Activated CD4-positive, alpha-beta T cell treated with anti-CD3 and anti-CD28 coated beads for 36 hours (primary cell): ENCODE measurements around the gene NOS1. TPM values are rescaled to one million over a fixed set of nuclear protein-coding genes. Genes with fewer than 3 reads are reported as not detected.

Source experiments
- ATAC-seq: fragments of 200-7000 bp; cut with Tn5 transposase; one replicate; pipeline ENCODE4 v1.10.0; 2021; ENCODE audit warnings: mild to moderate bottlenecking, moderate library complexity
- CTCF ChIA-PET: fragments of 350-600 bp; sonication (Branson Sonifier 250); formaldehyde crosslinking; loops from one replicate; lab custom pipeline; 2021; ENCODE audit warnings: antibody characterized with exemption; lab: Charles Lee
- POLR2A ChIA-PET: fragments of 350-600 bp; sonication (Branson Sonifier 250); formaldehyde crosslinking; loops from one replicate; lab custom pipeline; 2021; ENCODE audit warnings: antibody characterized with exemption, inconsistent platforms; lab: Charles Lee
- DNase-seq: peaks from one replicate; pipeline ENCODE4 v3.0.0-alpha.2; 2020
- H3K27ac Mint-ChIP-seq: one replicate; pipeline ENCODE4 v1.8.0; 2021; ENCODE audit warnings: mixed read lengths
- H3K27me3 Mint-ChIP-seq: one replicate; pipeline ENCODE4 v1.8.0; 2021; ENCODE audit warnings: mixed read lengths
- H3K36me3 Mint-ChIP-seq: one replicate; pipeline ENCODE4 v1.8.0; 2021; ENCODE audit warnings: low read depth, mixed read lengths
- H3K4me1 Mint-ChIP-seq: one replicate; pipeline ENCODE4 v1.8.0; 2021; ENCODE audit warnings: mixed read lengths
- H3K4me3 Mint-ChIP-seq: one replicate; pipeline ENCODE4 v1.8.0; 2021; ENCODE audit warnings: mild to moderate bottlenecking, moderate library complexity, mixed read lengths
- H3K9me3 Mint-ChIP-seq: one replicate; pipeline ENCODE4 v1.8.0; 2021; ENCODE audit warnings: low read depth, mixed read lengths
- intact Hi-C, 2 experiments: fragments of 100-400 bp; cut with DNase I in 1 of 2; cut with micrococcal nuclease in 1 of 2; formaldehyde crosslinking; loops; one replicate each; pipeline versions ENCODE4 v1.14.2 to v1.15.1; 2022 to 2024; cut with DNase I, micrococcal nuclease
- total RNA-seq, 2 experiments: library from RNA; stranded (reverse); gene quantifications; one replicate each; pipeline ENCODE4 v1.2.3, GENCODE V29; 2021

NOS1 gene
- total RNA-seq, 2 experiments from 2014 or later, result not detected

DNA sequence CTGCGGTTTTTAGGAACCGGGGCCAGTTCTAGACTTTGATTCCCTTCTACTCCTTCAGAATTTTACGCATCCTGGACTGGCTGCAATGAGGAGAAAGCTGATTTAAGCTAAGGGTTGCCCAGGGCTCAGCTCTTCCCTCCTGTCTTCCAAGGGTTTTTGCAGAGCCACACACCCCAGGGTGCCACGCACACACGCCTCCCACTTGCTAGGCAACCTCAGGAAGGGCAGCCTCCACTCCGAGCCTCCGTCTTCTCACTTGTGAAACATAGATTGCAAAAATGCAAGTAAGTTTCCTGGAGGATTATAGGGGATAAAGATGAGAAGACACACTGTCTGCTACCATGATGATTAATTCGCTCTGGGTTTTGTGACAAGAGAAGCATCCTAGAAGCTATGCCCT is 31.7 kb downstream of the NOS1 start:
- ChIA-PET CTCF (interaction anchor here (0.7 kb wide), 1 partner anchor 12 kb away, joined by 3 read pairs; no protein-coding TSS in a partner anchor), POLR2A (no interaction called here)
- H3K9me3 Mint-ChIP-seq, result no peaks in the 10 kb centered on the region

GRCh38 chr12:117328556-117329100 is 32.8 kb downstream of the NOS1 start:
- ChIA-PET POLR2A (no interaction called here), CTCF (no interaction called here)
- Mint-ChIP-seq H3K9me3 (no peaks in the 10 kb centered on the region), H3K27me3 (peaks cover 17% of the 10 kb centered on the region), H3K4me1 (no peaks in the 10 kb centered on the region), H3K36me3 (no peaks in the 10 kb centered on the region), H3K4me3 (no peak overlapping the region), H3K27ac (no peak overlapping the region)
- DNase-seq (no peak), ATAC-seq (no peak)
- intact Hi-C loops, result no loop called here

More for the DNA sequence above, 31.7 kb downstream of the NOS1 start:
- Mint-ChIP-seq H3K27ac (no peak overlapping the region), H3K27me3 (peaks cover 23% of the 10 kb centered on the region), H3K36me3 (no peaks in the 10 kb centered on the region), H3K4me3 (no peak overlapping the region), H3K4me1 (no peaks in the 10 kb centered on the region)
- ATAC-seq (no peak), DNase-seq (no peak)
- intact Hi-C loops, result no loop called here

DNA sequence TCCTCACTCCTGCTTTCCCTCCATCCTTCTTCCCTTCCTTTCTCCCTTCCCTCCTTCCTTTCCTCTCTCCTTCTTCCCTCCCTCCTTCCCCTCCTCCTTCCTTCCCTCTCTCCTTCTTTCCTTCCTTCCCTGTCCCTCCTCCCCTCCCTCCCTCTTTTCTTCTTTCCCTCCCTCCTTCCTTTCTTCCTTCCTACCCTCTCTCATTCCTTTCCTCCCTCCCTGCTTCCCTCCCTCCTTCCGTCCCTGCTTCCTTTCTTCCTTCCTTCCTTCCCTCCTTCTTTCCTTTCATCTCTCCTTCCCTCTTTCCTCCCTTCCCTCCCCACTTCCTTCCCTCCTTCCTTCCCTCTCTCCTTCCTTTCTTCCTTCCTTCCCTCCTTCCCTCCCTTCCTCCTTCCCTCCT is 39.0 kb downstream of the NOS1 start:
- CTCF ChIA-PET, result no interaction called here
- POLR2A ChIA-PET, result no interaction called here
- Mint-ChIP-seq H3K4me1 (no peaks in the 10 kb centered on the region), H3K4me3 (no peak overlapping the region), H3K36me3 (no peaks in the 10 kb centered on the region), H3K27me3 (peaks cover 6% of the 10 kb centered on the region), H3K27ac (no peak overlapping the region), H3K9me3 (peaks cover 2% of the 10 kb centered on the region)
- intact Hi-C loops, result no loop called here
- no peak for ATAC-seq
- no peak for DNase-seq

- ChIA-PET CTCF (no interaction called here), POLR2A (no interaction called here)
- intact Hi-C loops, result no loop called here
- no peak overlapping the region for H3K27ac Mint-ChIP-seq
- DNase-seq (no peak), ATAC-seq (no peak)
- H3K27me3 Mint-ChIP-seq, result peaks cover 6% of the 10 kb centered on the region
- no peaks in the 10 kb centered on the region for H3K36me3 Mint-ChIP-seq
- H3K4me3 Mint-ChIP-seq, result no peak overlapping the region
- H3K9me3 Mint-ChIP-seq, result peaks cover 2% of the 10 kb centered on the region
- no peaks in the 10 kb centered on the region for H3K4me1 Mint-ChIP-seq
Measured at GRCh38 chr12:117321572-117321971, 39.9 kb downstream of the NOS1 start.

GRCh38 chr12:117318591-117318990 is 42.8 kb downstream of the NOS1 start:
- ATAC-seq, result no peak
- DNase-seq, result no peak
- Mint-ChIP-seq H3K4me1 (no peaks in the 10 kb centered on the region), H3K4me3 (no peak overlapping the region), H3K9me3 (peaks cover 10% of the 10 kb centered on the region), H3K27ac (no peak overlapping the region), H3K27me3 (no peaks in the 10 kb centered on the region), H3K36me3 (no peaks in the 10 kb centered on the region)
- ChIA-PET CTCF (interaction anchor here (0.5 kb wide), 1 partner anchor 13 kb away, joined by 3 read pairs; no protein-coding TSS in a partner anchor), POLR2A (no interaction called here)
- intact Hi-C loops, result no loop called here

- DNase-seq (no peak), ATAC-seq (no peak)
- peaks cover 10% of the 10 kb centered on the region for H3K9me3 Mint-ChIP-seq
- ChIA-PET CTCF (no interaction called here), POLR2A (no interaction called here)
- H3K27ac Mint-ChIP-seq, result no peak overlapping the region
- no peaks in the 10 kb centered on the region for H3K27me3 Mint-ChIP-seq
- no peaks in the 10 kb centered on the region for H3K4me1 Mint-ChIP-seq
- intact Hi-C loops, result no loop called here
- H3K36me3 Mint-ChIP-seq, result no peaks in the 10 kb centered on the region
- no peak overlapping the region for H3K4me3 Mint-ChIP-seq
Measured at GRCh38 chr12:117316336-117316735, 45.1 kb downstream of the NOS1 start.

DNA sequence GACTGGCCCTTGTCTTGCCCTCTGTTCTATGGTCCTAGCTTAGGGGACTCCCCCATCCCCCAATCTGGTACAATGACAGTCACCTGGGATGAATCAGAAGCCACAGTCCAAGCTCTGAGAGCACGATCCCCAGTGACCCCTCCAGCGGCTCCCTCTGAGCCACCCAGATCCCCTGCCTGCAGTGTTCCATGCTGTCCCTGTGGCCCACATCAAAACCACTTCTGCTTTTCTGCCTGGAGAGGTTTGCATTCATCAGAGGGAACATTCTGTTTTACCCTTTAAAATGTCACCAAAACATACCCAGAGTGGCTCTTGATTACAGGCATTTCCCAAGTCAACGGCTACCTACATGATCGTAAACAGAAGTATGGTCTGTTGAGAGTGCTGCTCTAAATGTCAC is 47.5 kb downstream of the NOS1 start:
- no peak for ATAC-seq
- POLR2A ChIA-PET, result no interaction called here
- H3K36me3 Mint-ChIP-seq, result no peaks in the 10 kb centered on the region
- CTCF ChIA-PET, result interaction anchor here (0.6 kb wide), 2 partner anchors 1121 to 1899 kb away, joined by 3 read pairs; no protein-coding TSS in a partner anchor
- H3K27ac Mint-ChIP-seq, result no peak overlapping the region
- no peak for DNase-seq
- no peaks in the 10 kb centered on the region for H3K4me1 Mint-ChIP-seq
- no peaks in the 10 kb centered on the region for H3K27me3 Mint-ChIP-seq
- intact Hi-C loops, result no loop called here
- no peak overlapping the region for H3K4me3 Mint-ChIP-seq
- peaks cover 8% of the 10 kb centered on the region for H3K9me3 Mint-ChIP-seq

- DNase-seq (no peak), ATAC-seq (no peak)
- CTCF ChIA-PET, result interaction anchor here (0.8 kb wide), 1 partner anchor 14 kb away, joined by 4 read pairs; no protein-coding TSS in a partner anchor
- Mint-ChIP-seq H3K27me3 (no peaks in the 10 kb centered on the region), H3K9me3 (peaks cover 8% of the 10 kb centered on the region), H3K4me3 (no peak overlapping the region), H3K27ac (no peak overlapping the region), H3K4me1 (no peaks in the 10 kb centered on the region), H3K36me3 (no peaks in the 10 kb centered on the region)
- POLR2A ChIA-PET, result no interaction called here
- intact Hi-C loops, result no loop called here
Measured at GRCh38 chr12:117312770-117313169, 48.7 kb downstream of the NOS1 start.

DNA sequence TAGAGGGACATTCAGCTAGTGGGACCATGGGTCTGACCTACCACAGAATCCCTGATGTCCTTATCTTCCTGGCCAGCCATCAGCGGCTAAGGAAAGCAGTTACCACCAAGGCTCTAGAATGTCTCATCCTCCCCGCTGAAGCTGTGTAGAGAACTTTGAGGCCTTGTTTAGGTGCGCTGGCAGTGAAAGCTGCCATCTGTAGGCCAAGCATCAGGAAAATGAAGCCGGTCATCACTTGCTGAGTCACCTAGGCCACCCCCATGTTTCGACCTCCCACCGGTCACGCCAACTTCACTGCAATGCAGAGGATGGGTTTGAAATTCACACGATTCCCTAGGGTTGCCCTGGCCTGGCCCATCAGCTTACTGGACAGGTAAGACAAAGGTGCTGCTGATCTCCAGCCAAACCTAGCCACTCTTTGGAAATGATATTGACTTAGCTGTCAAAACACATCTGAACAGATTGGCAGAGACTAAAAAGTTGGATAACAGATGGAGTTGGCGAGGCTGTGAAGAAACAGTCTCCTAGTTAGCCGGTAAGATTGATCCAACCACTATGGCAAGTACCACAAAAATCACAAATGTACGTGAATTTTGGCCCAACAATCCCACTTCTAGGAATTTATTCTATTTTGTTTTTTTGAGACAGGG is 52.0 kb downstream of the NOS1 start:
- H3K9me3 Mint-ChIP-seq, result no peaks in the 10 kb centered on the region
- H3K27ac Mint-ChIP-seq, result no peak overlapping the region
- no peak for DNase-seq
- no peak overlapping the region for H3K4me3 Mint-ChIP-seq
- POLR2A ChIA-PET, result no interaction called here
- H3K27me3 Mint-ChIP-seq, result no peaks in the 10 kb centered on the region
- ATAC-seq, result no peak
- CTCF ChIA-PET, result interaction anchor here (1.1 kb wide), 1 partner anchor 14 kb away, joined by 3 read pairs; no protein-coding TSS in a partner anchor
- intact Hi-C loops, result no loop called here
- H3K36me3 Mint-ChIP-seq, result no peaks in the 10 kb centered on the region
- no peaks in the 10 kb centered on the region for H3K4me1 Mint-ChIP-seq

- Mint-ChIP-seq H3K4me1 (no peaks in the 10 kb centered on the region), H3K9me3 (no peaks in the 10 kb centered on the region), H3K27ac (no peak overlapping the region), H3K36me3 (no peaks in the 10 kb centered on the region), H3K4me3 (no peak overlapping the region), H3K27me3 (peaks cover 6% of the 10 kb centered on the region)
- DNase-seq (no peak), ATAC-seq (no peak)
- ChIA-PET POLR2A (no interaction called here), CTCF (interaction anchor here (0.8 kb wide), 1 partner anchor 64 kb away, joined by 4 read pairs; no protein-coding TSS in a partner anchor)
- intact Hi-C loops, result no loop called here
Measured at GRCh38 chr12:117300174-117300573, 61.3 kb downstream of the NOS1 start.

- no peak overlapping the region for H3K27ac Mint-ChIP-seq
- POLR2A ChIA-PET, result no interaction called here
- no peaks in the 10 kb centered on the region for H3K4me1 Mint-ChIP-seq
- H3K27me3 Mint-ChIP-seq, result peaks cover 15% of the 10 kb centered on the region
- no peak overlapping the region for H3K4me3 Mint-ChIP-seq
- no peaks in the 10 kb centered on the region for H3K36me3 Mint-ChIP-seq
- CTCF ChIA-PET, result no interaction called here
- intact Hi-C loops, result no loop called here
- ATAC-seq (no peak), DNase-seq (no peak)
- no peaks in the 10 kb centered on the region for H3K9me3 Mint-ChIP-seq
Measured at GRCh38 chr12:117298648-117299225, 62.7 kb downstream of the NOS1 start.

GRCh38 chr12:117298191-117298590 is 63.2 kb downstream of the NOS1 start:
- H3K4me1 Mint-ChIP-seq, result no peaks in the 10 kb centered on the region
- H3K27me3 Mint-ChIP-seq, result peaks cover 17% of the 10 kb centered on the region
- H3K36me3 Mint-ChIP-seq, result no peaks in the 10 kb centered on the region
- H3K4me3 Mint-ChIP-seq, result no peak overlapping the region
- POLR2A ChIA-PET, result no interaction called here
- no peaks in the 10 kb centered on the region for H3K9me3 Mint-ChIP-seq
- intact Hi-C loops, result no loop called here
- CTCF ChIA-PET, result no interaction called here
- no peak overlapping the region for H3K27ac Mint-ChIP-seq
- DNase-seq (no peak), ATAC-seq (no peak)
